Keratinocyte (primary cell): ENCODE results near the gene DLGAP1. TPM values are rescaled to one million over a fixed set of nuclear protein-coding genes. Genes with fewer than 3 reads are reported as not detected.

Source experiments
- DNase-seq: peaks from one replicate; pipeline ENCODE4 v3.0.0-alpha.2; 2011; ENCODE audit warnings: low read depth, missing footprints, low spot score
- FAIRE-seq: peaks from 2 replicates; lab custom pipeline; 2011; peaks lifted over from hg19 to GRCh38; lab: Jason Lieb, UNC
- H2AFZ ChIP-seq: 2 replicates; pipeline ENCODE4 v1.6.0; 2012; ENCODE audit warnings: low read length, control low read depth, inconsistent platforms; ENCODE audit not compliant: control insufficient read depth
- H3K27ac ChIP-seq: 2 replicates; pipeline ENCODE4 v1.5.1; 2011; ENCODE audit warnings: low read length; ENCODE audit not compliant: control insufficient read depth, insufficient read depth
- H3K27me3 ChIP-seq: 3 replicates; pipeline ENCODE4 v1.6.0; 2011; ENCODE audit warnings: low read length; ENCODE audit not compliant: control insufficient read depth, insufficient read depth; ENCODE audit errors: extremely low read depth
- H3K36me3 ChIP-seq, 2 experiments: 2 replicates in 1 of 2; 3 replicates in 1 of 2; pipeline ENCODE4 v1.5.1; 2011; ENCODE audit warnings: low read length in 2 of 2, mild to moderate bottlenecking in 1 of 2; ENCODE audit not compliant: control insufficient read depth in 2 of 2, insufficient read depth in 2 of 2; ENCODE audit errors: extremely low read depth in 1 of 2
- H3K4me1 ChIP-seq: 3 replicates; pipeline ENCODE4 v1.5.1; 2011; ENCODE audit warnings: low read length; ENCODE audit not compliant: control insufficient read depth, insufficient read depth; ENCODE audit errors: extremely low read depth
- H3K4me2 ChIP-seq: 3 replicates; pipeline ENCODE4 v1.6.0; 2011; ENCODE audit warnings: low read depth, low read length; ENCODE audit not compliant: control insufficient read depth, insufficient read depth; ENCODE audit errors: extremely low read depth
- H3K4me3 ChIP-seq, 3 experiments: fragments of 200-600 bp in 1 of 3; sonication (generic) in 1 of 3; 2 replicates in 2 of 3; 3 replicates in 1 of 3; pipeline ENCODE4 v1.5.1; 2011 to 2016; ENCODE audit warnings: low read length in 3 of 3, mild to moderate bottlenecking in 3 of 3, control low read depth in 2 of 3, inconsistent platforms in 1 of 3, low read depth in 1 of 3, mixed read lengths in 1 of 3, mixed run types in 1 of 3, moderate library complexity in 1 of 3; ENCODE audit not compliant: control insufficient read depth in 2 of 3, insufficient read depth in 2 of 3; ENCODE audit errors: extremely low read depth in 1 of 3
- H3K79me2 ChIP-seq: 2 replicates; pipeline ENCODE4 v1.6.0; 2012; ENCODE audit warnings: low read length; ENCODE audit not compliant: control insufficient read depth, insufficient read depth
- H3K9ac ChIP-seq: 3 replicates; pipeline ENCODE4 v1.6.0; 2011; ENCODE audit warnings: low read length; ENCODE audit not compliant: control insufficient read depth, insufficient read depth; ENCODE audit errors: extremely low read depth
- H3K9me1 ChIP-seq: 3 replicates; pipeline ENCODE4 v1.6.0; 2011; ENCODE audit warnings: low read length; ENCODE audit not compliant: control insufficient read depth, insufficient read depth; ENCODE audit errors: extremely low read depth
- H3K9me3 ChIP-seq: 2 replicates; pipeline ENCODE4 v1.5.1; 2012; ENCODE audit warnings: low read depth, low read length; ENCODE audit not compliant: control insufficient read depth
- H4K20me1 ChIP-seq: 3 replicates; pipeline ENCODE4 v1.6.0; 2011; ENCODE audit warnings: low read length; ENCODE audit not compliant: control insufficient read depth, insufficient read depth; ENCODE audit errors: extremely low read depth
- EZH2 ChIP-seq: IDR thresholded peaks from one replicate; pipeline ENCODE4 v1.6.1; 2012; ENCODE audit warnings: inconsistent platforms, mild to moderate bottlenecking, low read length, moderate library complexity
- dilution Hi-C: fragments of 300-500 bp; cut with MboI; formaldehyde crosslinking; loops from one replicate; pipeline ENCODE4 v1.7.0; 2020; ENCODE audit warnings: low sequenced_read_pairs; ENCODE audit not compliant: extremely low pct_ligation_motif_present
- polyA plus RNA-seq, 5 experiments: library from polyadenylated mRNA; depleted of rRNA in 3 of 5; stranded (reverse) in 3 of 5; stranded (forward) in 1 of 5; unstranded in 1 of 5; fragments of >200 nt; gene quantifications; 1 replicate in 1 of 5; 2 replicates in 3 of 5; 3 replicates in 1 of 5; pipeline versions ENCODE4 v1.2.1 to v1.2.3, GENCODE V29; 2011 to 2012; ENCODE audit warnings: missing spikeins in 2 of 5, low read depth in 1 of 5, low replicate concordance in 1 of 5
- TF ChIP-seq, protein P1 (sequence below), 3 experiments: IDR thresholded peaks in 1 of 3; conservative IDR thresholded peaks in 1 of 3; optimal IDR thresholded peaks in 1 of 3; 2 replicates in 2 of 3; 3 replicates in 1 of 3; pipeline versions ENCODE3 to v1.5.1; 2011; ENCODE audit warnings: low read length in 3 of 3, mild to moderate bottlenecking in 3 of 3, moderate library complexity in 2 of 3, control low read depth in 1 of 3, inconsistent platforms in 1 of 3; ENCODE audit not compliant: insufficient read depth in 2 of 3; ENCODE audit errors: extremely low read depth in 1 of 3

DLGAP1 gene
- polyA plus RNA-seq, 1 donor (not counting 4 experiments of a cell fraction or from before 2014, with no cell fraction given): not detected

DNA sequence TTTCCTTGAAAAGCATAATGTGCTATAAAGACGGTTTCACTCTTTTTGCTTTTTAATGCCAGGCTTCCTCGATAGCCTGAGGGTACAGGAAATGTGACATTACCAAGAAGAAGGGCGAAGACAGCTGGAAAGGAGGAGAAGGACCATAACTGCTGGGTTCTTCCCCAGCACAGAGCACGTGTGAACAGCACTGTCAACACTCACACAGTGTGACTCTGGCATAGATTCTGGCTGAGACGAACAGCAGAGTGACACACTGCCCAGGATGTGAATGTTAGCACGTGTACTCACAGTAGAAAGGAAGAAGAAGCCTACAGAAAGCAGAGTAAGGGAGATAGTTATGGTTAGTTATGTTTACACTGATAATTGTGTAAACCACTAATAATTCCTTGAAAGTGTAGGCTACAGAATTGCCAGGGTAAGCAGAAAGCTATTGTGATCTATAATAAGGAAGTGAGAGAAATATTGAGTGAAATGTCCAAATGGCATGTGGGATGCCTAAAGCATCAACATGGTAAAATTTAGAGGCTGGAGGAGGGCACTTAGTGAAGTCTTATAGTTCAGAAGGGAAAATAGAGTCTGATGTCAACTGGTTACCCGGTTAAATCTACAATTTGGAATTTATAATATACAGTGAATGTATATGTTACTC is 198.2 kb downstream of the DLGAP1 start:
- Histone ChIP-seq H3K4me1 (no peaks in the 10 kb centered on the region), H3K9me3 (peaks cover 4% of the 10 kb centered on the region), H2AFZ (no peak overlapping the region), H3K27me3 (no peaks in the 10 kb centered on the region), H3K9me1 (no peaks in the 10 kb centered on the region), H3K4me2 (no peak overlapping the region), H3K9ac (no peak overlapping the region), H4K20me1 (no peaks in the 10 kb centered on the region), H3K4me3 (no peak overlapping the region), H3K36me3 (no peaks in the 10 kb centered on the region), H3K27ac (no peak overlapping the region), H3K79me2 (no peaks in the 10 kb centered on the region)
- FAIRE-seq: no peak
- dilution Hi-C loops: no loop called here
- TF ChIP-seq, protein P1, sequence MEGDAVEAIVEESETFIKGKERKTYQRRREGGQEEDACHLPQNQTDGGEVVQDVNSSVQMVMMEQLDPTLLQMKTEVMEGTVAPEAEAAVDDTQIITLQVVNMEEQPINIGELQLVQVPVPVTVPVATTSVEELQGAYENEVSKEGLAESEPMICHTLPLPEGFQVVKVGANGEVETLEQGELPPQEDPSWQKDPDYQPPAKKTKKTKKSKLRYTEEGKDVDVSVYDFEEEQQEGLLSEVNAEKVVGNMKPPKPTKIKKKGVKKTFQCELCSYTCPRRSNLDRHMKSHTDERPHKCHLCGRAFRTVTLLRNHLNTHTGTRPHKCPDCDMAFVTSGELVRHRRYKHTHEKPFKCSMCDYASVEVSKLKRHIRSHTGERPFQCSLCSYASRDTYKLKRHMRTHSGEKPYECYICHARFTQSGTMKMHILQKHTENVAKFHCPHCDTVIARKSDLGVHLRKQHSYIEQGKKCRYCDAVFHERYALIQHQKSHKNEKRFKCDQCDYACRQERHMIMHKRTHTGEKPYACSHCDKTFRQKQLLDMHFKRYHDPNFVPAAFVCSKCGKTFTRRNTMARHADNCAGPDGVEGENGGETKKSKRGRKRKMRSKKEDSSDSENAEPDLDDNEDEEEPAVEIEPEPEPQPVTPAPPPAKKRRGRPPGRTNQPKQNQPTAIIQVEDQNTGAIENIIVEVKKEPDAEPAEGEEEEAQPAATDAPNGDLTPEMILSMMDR (optimal IDR thresholded peaks at IDR 0.05 in 1 of 3, IDR thresholded peaks at IDR 0.05 in 1 of 3, conservative IDR thresholded peaks at IDR 0.05 in 1 of 3; ENCODE audit: extremely low read depth in 1 of 3, insufficient read depth in 2 of 3, low read length in 3 of 3): no peak
- no peak for TF ChIP-seq EZH2
- DNase-seq: no peak

DNA sequence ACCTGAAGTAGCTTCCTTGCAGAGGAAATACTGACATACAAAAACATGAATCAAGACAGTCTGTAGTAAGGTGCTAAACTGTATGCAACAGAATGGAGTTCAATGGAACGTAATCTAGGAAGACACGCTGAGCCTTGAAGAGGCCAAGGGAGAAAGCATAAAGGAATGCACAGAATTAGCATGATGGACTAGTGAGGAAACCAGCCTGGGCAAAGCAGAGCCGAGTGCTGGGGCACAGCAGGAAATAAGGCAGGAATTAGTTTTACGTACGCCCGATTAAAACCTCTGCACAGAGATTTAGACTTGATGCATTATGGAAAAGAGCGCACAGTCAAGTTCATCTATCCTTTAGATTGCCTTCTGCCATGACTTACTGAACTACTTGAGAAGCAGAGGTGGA is 200.3 kb downstream of the DLGAP1 start:
- TF ChIP-seq EZH2: no peak
- TF ChIP-seq, protein P1 (optimal IDR thresholded peaks at IDR 0.05 in 1 of 3, IDR thresholded peaks at IDR 0.05 in 1 of 3, conservative IDR thresholded peaks at IDR 0.05 in 1 of 3; ENCODE audit: extremely low read depth in 1 of 3, insufficient read depth in 2 of 3, low read length in 3 of 3): no peak
- H3K4me2 ChIP-seq: no peak overlapping the region

More for the DNA sequence above, 200.3 kb downstream of the DLGAP1 start:
- Histone ChIP-seq H3K9ac (no peak overlapping the region), H3K4me1 (no peaks in the 10 kb centered on the region), H3K9me3 (peaks cover 4% of the 10 kb centered on the region), H2AFZ (no peak overlapping the region), H3K27ac (no peak overlapping the region), H3K9me1 (no peaks in the 10 kb centered on the region), H3K27me3 (no peaks in the 10 kb centered on the region), H3K36me3 (no peaks in the 10 kb centered on the region), H3K79me2 (no peaks in the 10 kb centered on the region), H4K20me1 (no peaks in the 10 kb centered on the region), H3K4me3 (no peak overlapping the region)
- no peak for FAIRE-seq
- DNase-seq: no peak
- dilution Hi-C loops: no loop called here
